ENCODE data around the gene NFKBIE. TPM values are rescaled to one million over a fixed set of nuclear protein-coding genes. Genes with fewer than 3 reads are reported as not detected.
"Not testable (repeated sequence)": the region's sequence is repeated elsewhere in the genome, so short reads cannot be mapped to it uniquely, and the experiment has no call there.

Gene NFKBIE, protein sequence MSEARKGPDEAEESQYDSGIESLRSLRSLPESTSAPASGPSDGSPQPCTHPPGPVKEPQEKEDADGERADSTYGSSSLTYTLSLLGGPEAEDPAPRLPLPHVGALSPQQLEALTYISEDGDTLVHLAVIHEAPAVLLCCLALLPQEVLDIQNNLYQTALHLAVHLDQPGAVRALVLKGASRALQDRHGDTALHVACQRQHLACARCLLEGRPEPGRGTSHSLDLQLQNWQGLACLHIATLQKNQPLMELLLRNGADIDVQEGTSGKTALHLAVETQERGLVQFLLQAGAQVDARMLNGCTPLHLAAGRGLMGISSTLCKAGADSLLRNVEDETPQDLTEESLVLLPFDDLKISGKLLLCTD
- total RNA-seq (4.5 TPM), polyA plus RNA-seq (ENCODE audit: insufficient read depth in 1 of 8, insufficient read length in 8 of 8, low replicate concordance in 1 of 8) (1 to 10 TPM; 3.2 to 7.7 (median 5.4) TPM)
- long read RNA-seq, donor 1: 0 reads
- long read RNA-seq, donor 2, partial matches to known transcripts: 0 of 1 reads
- long read RNA-seq, donor 2, other reads (novel, unspliced or antisense): 0 of 1 reads
- long read RNA-seq, donor 3, partial matches to known transcripts: 0 of 3 reads
- long read RNA-seq, donor 3, other reads (novel, unspliced or antisense): 0 of 3 reads
- long read RNA-seq, donor 4, partial matches to known transcripts: 0 of 1 reads
- long read RNA-seq, donor 4, other reads (novel, unspliced or antisense): 0 of 1 reads
- long read RNA-seq, donor 5, partial matches to known transcripts: 0 of 3 reads
- long read RNA-seq, donor 5, other reads (novel, unspliced or antisense): 0 of 3 reads
- long read RNA-seq, donor 6, partial matches to known transcripts: 0 of 2 reads
- long read RNA-seq, donor 6, other reads (novel, unspliced or antisense): 0 of 2 reads
- long read RNA-seq, donor 7, partial matches to known transcripts: 0 of 1 reads
- long read RNA-seq, donor 7, other reads (novel, unspliced or antisense): 0 of 1 reads
- long read RNA-seq, donor 8, partial matches to known transcripts: 0 of 1 reads
- long read RNA-seq, donor 8, other reads (novel, unspliced or antisense): 0 of 1 reads
- long read RNA-seq, donor 9, partial matches to known transcripts: 0 of 1 reads
- long read RNA-seq, donor 9, other reads (novel, unspliced or antisense): 0 of 1 reads
- long read RNA-seq, donor 10: 0 reads
- long read RNA-seq, donor 11, partial matches to known transcripts: 0 of 1 reads
- long read RNA-seq, donor 11, other reads (novel, unspliced or antisense): 0 of 1 reads

DNA sequence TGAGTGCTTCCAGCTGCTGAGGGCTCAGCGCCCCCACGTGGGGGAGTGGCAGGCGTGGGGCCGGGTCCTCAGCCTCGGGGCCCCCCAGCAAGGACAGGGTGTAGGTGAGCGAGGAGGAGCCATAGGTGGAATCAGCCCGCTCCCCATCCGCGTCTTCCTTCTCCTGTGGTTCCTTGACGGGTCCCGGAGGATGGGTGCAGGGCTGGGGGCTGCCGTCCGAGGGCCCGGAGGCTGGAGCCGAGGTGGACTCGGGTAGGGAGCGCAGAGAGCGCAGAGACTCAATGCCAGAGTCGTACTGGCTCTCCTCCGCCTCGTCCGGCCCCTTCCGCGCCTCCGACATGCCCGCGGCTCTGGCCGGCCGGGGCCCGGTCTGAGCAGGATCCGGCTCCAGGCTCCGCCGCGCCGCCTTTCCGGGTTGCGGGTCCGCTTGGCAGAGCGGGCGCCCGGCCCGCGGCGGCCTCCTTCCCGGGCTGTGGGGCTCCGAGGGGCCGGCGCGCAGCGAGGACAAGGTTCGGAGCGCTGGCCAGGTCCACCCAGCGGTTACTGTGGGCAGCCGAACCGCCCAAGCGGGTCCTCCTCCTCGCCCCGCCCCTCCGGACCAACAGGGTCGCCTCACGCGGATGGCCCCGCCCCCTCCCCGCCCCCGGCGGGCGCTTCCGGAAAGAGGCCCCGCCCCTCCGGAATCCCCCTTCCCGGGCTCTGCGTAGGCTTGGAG, at the start of gene NFKBIE:
Gene NFKBIE, minus strand, starts transcription at position 545 of the 715 bp plus-strand sequence. Its CDS starts 205 bp downstream, at position 340.
- peaks cover 30% of the 10 kb centered on the region for H3K4me1 ChIP-seq (ENCODE audit: control insufficient read depth, insufficient read depth, low read length)

DNA sequence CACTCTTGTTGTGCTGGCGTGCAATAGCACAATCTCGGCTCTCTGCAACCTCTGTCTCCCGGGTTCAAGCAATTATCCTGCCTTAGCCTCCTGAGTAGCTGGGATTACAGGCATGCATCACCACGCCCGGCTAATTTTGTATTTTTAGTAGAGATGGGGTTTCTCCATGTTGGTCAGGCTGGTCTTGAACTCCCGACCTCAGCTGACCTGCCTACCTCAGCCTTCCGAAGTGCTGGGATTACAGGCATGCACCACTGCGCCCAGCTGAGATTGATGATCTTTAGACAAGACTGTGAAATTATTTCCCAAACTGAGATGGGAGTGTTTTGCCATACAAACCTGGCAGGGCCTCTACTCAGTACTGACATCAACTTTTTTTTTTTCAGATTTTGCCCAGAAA, 49.3 kb upstream of the NFKBIE start:
- H3K9me3 ChIP-seq (replicated peaks; ENCODE audit: control insufficient read depth, low read depth, low read length); H3K4me3 ChIP-seq (ENCODE audit: low read length); H3K27ac ChIP-seq (ENCODE audit: low read length); H3K27me3 ChIP-seq (ENCODE audit: control insufficient read depth, insufficient read depth, low read length); DNase-seq; H3K4me1 ChIP-seq (ENCODE audit: control insufficient read depth, insufficient read depth, low read length): not testable (repeated sequence)
- peaks cover 24% of the 10 kb centered on the region for H3K36me3 ChIP-seq (ENCODE audit: control insufficient read depth, insufficient read depth, low read length)
- WGBS (ENCODE audit: insufficient coverage): 94% methylated on average over 2 of the region's 8 CpGs

More for the DNA sequence above, at the start of gene NFKBIE:
- peak; percentile 96 for DNase-seq
- Histone ChIP-seq H3K4me3 (ENCODE audit: low read length) (peak within 1 kb of the TSS; percentile 90), H3K27ac (ENCODE audit: low read length) (peak within 1 kb of the TSS; percentile 90), H3K36me3 (ENCODE audit: control insufficient read depth, insufficient read depth, low read length) (peaks cover 11% of the 10 kb centered on the region), H3K27me3 (ENCODE audit: control insufficient read depth, insufficient read depth, low read length) (peaks cover 25% of the 10 kb centered on the region), H3K9me3 (replicated peaks; ENCODE audit: control insufficient read depth, low read depth, low read length) (no peaks in the 10 kb centered on the region)
- WGBS (ENCODE audit: insufficient coverage): under 1% methylated on average over 66 of the region's 72 CpGs

DNA sequence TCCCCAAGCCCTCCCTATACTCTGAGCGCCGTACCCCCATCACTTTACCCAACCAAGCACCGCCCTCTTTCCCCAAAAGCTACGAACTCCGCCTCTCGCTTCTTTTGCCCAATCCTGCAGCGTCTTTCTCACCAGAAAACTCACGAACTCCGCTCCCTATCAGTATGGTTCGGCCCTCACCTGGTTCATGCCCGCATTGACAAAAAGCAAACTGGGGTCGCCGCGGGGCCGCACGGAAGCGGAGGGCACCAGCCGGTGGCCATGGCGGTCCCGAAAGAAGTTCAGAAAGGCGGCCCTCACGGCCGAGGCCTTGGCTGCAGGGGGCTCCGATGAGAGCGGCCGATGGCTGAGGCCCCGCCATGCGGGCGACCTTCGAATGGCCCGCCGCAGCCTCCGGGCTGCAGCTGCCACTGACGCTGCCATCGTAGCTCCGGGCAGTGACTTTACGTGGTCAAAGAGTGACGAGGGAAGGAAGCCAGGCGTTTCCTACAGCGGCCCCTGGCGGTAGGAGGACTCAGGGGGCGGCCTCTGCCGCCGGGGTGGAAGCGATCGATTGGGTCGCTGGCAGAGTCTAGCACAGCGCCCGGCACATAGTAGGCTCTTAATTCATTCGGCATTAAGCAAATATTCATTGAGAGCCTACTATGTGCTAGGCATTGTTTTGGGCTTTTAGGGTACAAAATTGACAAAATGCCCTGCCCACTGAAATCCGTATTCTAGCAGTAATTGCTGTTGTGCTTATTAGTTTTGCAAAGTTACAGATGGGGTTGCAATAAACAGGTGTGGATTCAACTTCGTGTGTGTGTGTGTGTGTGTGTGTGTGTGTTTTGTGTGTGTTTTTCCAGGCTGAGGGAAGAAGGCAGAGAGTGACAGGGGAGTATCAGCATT, 47.8 kb upstream of the NFKBIE start, which contains the start of gene AARS2:
Gene AARS2, minus strand, starts transcription at position 447 of the 888 bp plus-strand sequence. Its CDS starts 24 bp downstream, at position 423.
- peaks cover 6% of the 10 kb centered on the region for H3K27me3 ChIP-seq (ENCODE audit: control insufficient read depth, insufficient read depth, low read length)
- DNase-seq: peak; percentile 92
- 1% methylated on average over 48 of the region's 52 CpGs for WGBS (ENCODE audit: insufficient coverage)

GRCh38 chr6:44311767-44312166, 46.4 kb upstream of the NFKBIE start:
- H3K27me3 ChIP-seq (ENCODE audit: control insufficient read depth, insufficient read depth, low read length): peaks cover 6% of the 10 kb centered on the region
- DNase-seq: no peak
- H3K27ac ChIP-seq (ENCODE audit: low read length): no peak overlapping the region
- peaks cover 52% of the 10 kb centered on the region for H3K36me3 ChIP-seq (ENCODE audit: control insufficient read depth, insufficient read depth, low read length)
- H3K4me3 ChIP-seq (ENCODE audit: low read length): no peak overlapping the region
- no peaks in the 10 kb centered on the region for H3K9me3 ChIP-seq (replicated peaks; ENCODE audit: control insufficient read depth, low read depth, low read length)
- WGBS (ENCODE audit: insufficient coverage): 80% methylated on average over 1 of the region's 3 CpGs
- peaks cover 8% of the 10 kb centered on the region for H3K4me1 ChIP-seq (ENCODE audit: control insufficient read depth, insufficient read depth, low read length)

More for the DNA sequence above, 47.8 kb upstream of the NFKBIE start, which contains the start of gene AARS2:
- Histone ChIP-seq H3K36me3 (ENCODE audit: control insufficient read depth, insufficient read depth, low read length) (peaks cover 38% of the 10 kb centered on the region), H3K4me3 (ENCODE audit: low read length) (peak within 1 kb of the TSS; percentile 99), H3K9me3 (replicated peaks; ENCODE audit: control insufficient read depth, low read depth, low read length) (no peaks in the 10 kb centered on the region), H3K27ac (ENCODE audit: low read length) (peak within 1 kb of the TSS; percentile 55), H3K4me1 (ENCODE audit: control insufficient read depth, insufficient read depth, low read length) (peaks cover 8% of the 10 kb centered on the region)

DNA sequence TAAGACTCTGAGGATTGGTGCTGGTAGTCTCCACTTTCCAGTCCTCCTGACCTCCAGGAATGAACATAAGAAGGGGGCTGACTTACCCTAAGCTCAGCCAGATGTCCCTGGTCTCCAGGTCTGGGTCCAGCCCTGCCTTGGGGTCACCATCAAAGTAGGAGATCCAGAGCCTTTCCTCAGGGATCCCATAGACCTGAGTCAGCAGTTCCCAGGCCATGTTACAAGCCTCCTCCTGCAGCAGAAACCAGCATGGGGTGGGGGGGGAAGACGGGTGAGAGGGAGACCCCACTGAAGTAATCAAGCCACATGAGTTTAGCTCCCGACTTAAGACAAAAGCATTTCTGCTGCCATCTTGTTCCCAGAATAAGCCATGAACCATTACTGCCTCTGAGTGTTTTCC, 46.0 kb upstream of the NFKBIE start:
- peaks cover 56% of the 10 kb centered on the region for H3K36me3 ChIP-seq (ENCODE audit: control insufficient read depth, insufficient read depth, low read length)
- peaks cover 2% of the 10 kb centered on the region for H3K27me3 ChIP-seq (ENCODE audit: control insufficient read depth, insufficient read depth, low read length)
- H3K4me1 ChIP-seq (ENCODE audit: control insufficient read depth, insufficient read depth, low read length): peaks cover 8% of the 10 kb centered on the region
- no peak overlapping the region for H3K4me3 ChIP-seq (ENCODE audit: low read length)
- no peak for DNase-seq
- H3K9me3 ChIP-seq (replicated peaks; ENCODE audit: control insufficient read depth, low read depth, low read length): no peaks in the 10 kb centered on the region
- H3K27ac ChIP-seq (ENCODE audit: low read length): no peak overlapping the region
- WGBS (ENCODE audit: insufficient coverage): no CpG with 5 or more reads among the region's 2 CpGs

GRCh38 chr6:44310241-44310640, 44.9 kb upstream of the NFKBIE start:
- H3K4me3 ChIP-seq (ENCODE audit: low read length): no peak overlapping the region
- DNase-seq: no peak
- 100% methylated on average over 1 of the region's 3 CpGs for WGBS (ENCODE audit: insufficient coverage)
- no peaks in the 10 kb centered on the region for H3K27me3 ChIP-seq (ENCODE audit: control insufficient read depth, insufficient read depth, low read length)
- H3K36me3 ChIP-seq (ENCODE audit: control insufficient read depth, insufficient read depth, low read length): peaks cover 66% of the 10 kb centered on the region
- H3K4me1 ChIP-seq (ENCODE audit: control insufficient read depth, insufficient read depth, low read length): peaks cover 8% of the 10 kb centered on the region
- no peak overlapping the region for H3K27ac ChIP-seq (ENCODE audit: low read length)
- no peaks in the 10 kb centered on the region for H3K9me3 ChIP-seq (replicated peaks; ENCODE audit: control insufficient read depth, low read depth, low read length)

DNA sequence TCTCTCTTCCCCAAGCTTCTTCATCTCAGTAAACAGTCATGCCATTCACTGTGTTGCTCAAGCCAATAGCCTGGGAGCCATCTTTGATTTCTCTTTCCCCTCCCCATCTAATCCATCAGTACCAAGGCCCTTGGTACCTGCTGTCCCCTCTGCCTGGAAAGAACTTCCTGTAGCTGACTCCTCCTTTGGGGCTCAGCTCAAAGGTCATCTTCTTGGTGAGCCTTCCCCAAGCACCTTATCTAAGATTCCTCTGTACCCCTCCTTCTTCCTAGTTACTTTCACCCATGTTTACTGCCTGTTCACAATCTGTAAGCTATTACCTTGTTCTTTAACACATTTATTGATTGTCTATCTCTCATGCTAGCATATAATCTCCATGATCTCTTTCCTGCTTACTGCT, 44.3 kb upstream of the NFKBIE start:
- Histone ChIP-seq H3K27me3 (ENCODE audit: control insufficient read depth, insufficient read depth, low read length) (no peaks in the 10 kb centered on the region), H3K36me3 (ENCODE audit: control insufficient read depth, insufficient read depth, low read length) (peaks cover 72% of the 10 kb centered on the region), H3K27ac (ENCODE audit: low read length) (no peak overlapping the region), H3K4me1 (ENCODE audit: control insufficient read depth, insufficient read depth, low read length) (peaks cover 8% of the 10 kb centered on the region), H3K4me3 (ENCODE audit: low read length) (no peak overlapping the region), H3K9me3 (replicated peaks; ENCODE audit: control insufficient read depth, low read depth, low read length) (no peaks in the 10 kb centered on the region)
- no peak for DNase-seq

- no CpG with 5 or more reads among the region's 2 CpGs for WGBS (ENCODE audit: insufficient coverage)
- Histone ChIP-seq H3K9me3 (replicated peaks; ENCODE audit: control insufficient read depth, low read depth, low read length) (no peaks in the 10 kb centered on the region), H3K27ac (ENCODE audit: low read length) (no peak overlapping the region), H3K4me3 (ENCODE audit: low read length) (no peak overlapping the region), H3K36me3 (ENCODE audit: control insufficient read depth, insufficient read depth, low read length) (peaks cover 77% of the 10 kb centered on the region), H3K27me3 (ENCODE audit: control insufficient read depth, insufficient read depth, low read length) (no peaks in the 10 kb centered on the region), H3K4me1 (ENCODE audit: control insufficient read depth, insufficient read depth, low read length) (peaks cover 8% of the 10 kb centered on the region)
- DNase-seq: no peak
Observed at GRCh38 chr6:44309092-44309491, 43.7 kb upstream of the NFKBIE start.
